A549 (cell line): Measurements from ENCODE around the gene NUDT5. TPM values are rescaled to one million over a fixed set of nuclear protein-coding genes. Genes with fewer than 3 reads are reported as not detected.
A peak's percentile ranks its signal among the peaks of the same experiment; 100 is the strongest.

Experiments
- ATAC-seq, 2 experiments: fragments of 200-7000 bp in 1 of 2; fragments of >200 bp in 1 of 2; cut with Nextera tagmentation in 1 of 2; cut with Tn5 transposase in 1 of 2; 3 replicates each; pipeline versions ENCODE4 v1.8.0 to v1.9.1; 2018 to 2020; ENCODE audit warnings: mild to moderate bottlenecking in 1 of 2, moderate library complexity in 1 of 2
- CTCF ChIA-PET: fragments of 300-600 bp; sonication (Branson Sonifier 250); formaldehyde crosslinking; extraction: SDS; loops from one replicate; lab custom pipeline; 2021; ENCODE audit warnings: antibody characterized with exemption, inconsistent platforms; lab: Yijun Ruan, JAX
- POLR2A ChIA-PET: fragments of 350-600 bp; formaldehyde crosslinking; extraction: SDS; loops from one replicate; lab custom pipeline; 2021; ENCODE audit warnings: antibody characterized with exemption, inconsistent platforms; lab: Yijun Ruan, JAX
- DNase-seq, 2 experiments: peaks; one replicate each; pipeline versions ENCODE4 v3.0.0 to v3.0.0-alpha.2; 2011 to 2016; ENCODE audit warnings: low read depth in 1 of 2, low spot score in 1 of 2
- FAIRE-seq: peaks from 2 replicates; lab custom pipeline; 2011; peaks lifted over from hg19 to GRCh38; lab: Jason Lieb, UNC
- H3K27ac ChIP-seq, 2 experiments: fragments of >200 bp; sonication (Bioruptor Twin); formaldehyde crosslinking; 3 replicates each; pipeline ENCODE4 v1.5.1; 2016 to 2017
- H3K4me1 ChIP-seq: fragments of >200 bp; sonication (Bioruptor Twin); formaldehyde crosslinking; 3 replicates; pipeline ENCODE4 v1.6.1; 2016
- H3K4me2 ChIP-seq: fragments of >200 bp; sonication (Bioruptor Twin); formaldehyde crosslinking; 3 replicates; pipeline ENCODE4 v1.6.1; 2016
- H3K4me3 ChIP-seq: fragments of >200 bp; sonication (Bioruptor Twin); formaldehyde crosslinking; 3 replicates; pipeline ENCODE4 v1.5.1; 2016
- H3K9me3 ChIP-seq: fragments of >200 bp; sonication (Bioruptor Twin); formaldehyde crosslinking; 3 replicates; pipeline ENCODE4 v1.6.1; 2016
- JUN ChIP-seq, 2 experiments: fragments of >200 bp; sonication (Bioruptor Twin); formaldehyde crosslinking; IDR thresholded peaks; 2 replicates in 1 of 2; 3 replicates in 1 of 2; pipeline ENCODE4 v1.6.1; 2016 to 2017
- KDM1A ChIP-seq: fragments of 200-600 bp; sonication (generic); IDR thresholded peaks from 2 replicates; pipeline ENCODE4 v1.6.1; 2016; ENCODE audit warnings: low read depth, mild to moderate bottlenecking
- KDM5A ChIP-seq: fragments of 200-600 bp; sonication (generic); IDR thresholded peaks from 2 replicates; pipeline ENCODE4 v1.6.1; 2016; ENCODE audit warnings: antibody characterized with exemption, mild to moderate bottlenecking
- MAZ ChIP-seq: fragments of 150-350 bp; IDR thresholded peaks from 2 replicates; pipeline ENCODE4 v1.6.1; 2014; ENCODE audit warnings: antibody characterized with exemption, low read depth, low read length, borderline replicate concordance
- MYC ChIP-seq: IDR thresholded peaks from 2 replicates; pipeline ENCODE4 v1.6.1; 2012; ENCODE audit warnings: mild to moderate bottlenecking, inconsistent platforms, low read length, improper control_type of control experiment, borderline replicate concordance
- NFE2L2 ChIP-seq: fragments of 150-350 bp; conservative IDR thresholded peaks from 2 replicates; pipeline ENCODE4 v1.6.1; 2014; ENCODE audit warnings: low read length
- PBX3 ChIP-seq: IDR thresholded peaks from 2 replicates; pipeline ENCODE4 v1.6.1; 2012
- PHF8 ChIP-seq: fragments of 200-600 bp; sonication (generic); IDR thresholded peaks from 2 replicates; pipeline ENCODE4 v1.6.1; 2016; ENCODE audit warnings: low read depth, mild to moderate bottlenecking, antibody characterized with exemption, moderate library complexity, borderline replicate concordance
- POLR2A ChIP-seq: IDR thresholded peaks from 2 replicates; pipeline ENCODE4 v1.6.1; 2012; ENCODE audit warnings: mild to moderate bottlenecking, low read length
- RAD21 ChIP-seq, 2 experiments: fragments of >200 bp in 1 of 2; sonication (Bioruptor Twin) in 1 of 2; formaldehyde crosslinking in 1 of 2; IDR thresholded peaks in 1 of 2; conservative IDR thresholded peaks in 1 of 2; 2 replicates in 1 of 2; 3 replicates in 1 of 2; pipeline ENCODE4 v1.6.1; 2012 to 2018; ENCODE audit warnings: inconsistent platforms in 1 of 2
- RFX5 ChIP-seq: fragments of 450-650 bp; IDR thresholded peaks from 2 replicates; pipeline ENCODE4 v1.7.1; 2014; ENCODE audit warnings: antibody characterized with exemption, mild to moderate bottlenecking, moderate library complexity
- SMC3 ChIP-seq: fragments of >200 bp; sonication (Bioruptor Twin); formaldehyde crosslinking; IDR thresholded peaks from 3 replicates; pipeline ENCODE4 v1.6.1; 2018; ENCODE audit warnings: inconsistent platforms
- SREBF2 ChIP-seq: fragments of 450-650 bp; IDR thresholded peaks from 2 replicates; pipeline ENCODE4 v1.6.1; 2014; ENCODE audit warnings: mild to moderate bottlenecking, moderate library complexity
- TFCP2L1 ChIP-seq: fragments of 250-450 bp; sonication (Bioruptor Pico); IDR thresholded peaks from 2 replicates; pipeline ENCODE4 v1.5.0; 2021; ENCODE audit warnings: mild to moderate bottlenecking
- TP53 ChIP-seq: fragments of 250-450 bp; sonication (Bioruptor Pico); IDR thresholded peaks from 2 replicates; pipeline ENCODE4 v1.5.0; 2021; ENCODE audit warnings: mild to moderate bottlenecking, moderate library complexity
- WGBS: methylation state at CpG from one replicate; pipeline ENCODE4 v1.1.6; 2017; ENCODE audit errors: missing lambda C conversion rate; 5-methylcytosine and 5-hydroxymethylcytosine counted together
- polyA plus RNA-seq, 4 experiments: library from polyadenylated mRNA; depleted of rRNA in 3 of 4; stranded (reverse); fragments of >200 nt; fragmentation: RNase III in 1 of 4; extraction: RNeasy Plus Mini Kit Qiagen cat#74134 plus additional on column Dnase treatment in 1 of 4; gene quantifications; 2 replicates in 3 of 4; 3 replicates in 1 of 4; pipeline ENCODE4 v1.2.3, GENCODE V29; 2011 to 2017
- TF ChIP-seq, protein P1 (sequence below): fragments of >200 bp; sonication (Bioruptor Twin); formaldehyde crosslinking; IDR thresholded peaks from 3 replicates; pipeline ENCODE4 v1.5.1; 2016
- TF ChIP-seq, protein P2 (sequence below): fragments of 250-450 bp; sonication (Bioruptor Pico); IDR thresholded peaks from 2 replicates; pipeline ENCODE4 v1.5.0; 2020; ENCODE audit warnings: low read depth, mild to moderate bottlenecking, moderate library complexity
- TF ChIP-seq, protein P3 (sequence below): IDR thresholded peaks from 2 replicates; pipeline ENCODE4 v1.6.1; 2012
- TF ChIP-seq, protein P4 (sequence below): fragments of 250-450 bp; sonication (Bioruptor Pico); IDR thresholded peaks from 2 replicates; pipeline ENCODE4 v1.5.0; 2021; ENCODE audit warnings: mild to moderate bottlenecking, moderate library complexity, borderline replicate concordance
- TF ChIP-seq, protein P5 (sequence below): IDR thresholded peaks from 2 replicates; pipeline ENCODE4 v1.6.1; 2012; ENCODE audit warnings: low read depth, borderline replicate concordance
- TF ChIP-seq, protein P6 (sequence below): fragments of >200 bp; sonication (Bioruptor Twin); formaldehyde crosslinking; IDR thresholded peaks from 3 replicates; pipeline ENCODE4 v1.6.1; 2016

NUDT5 gene
- polyA plus RNA-seq, 2 of the 4 experiments (the other 2 are of a cell fraction) = 146 to 190 TPM

- Histone ChIP-seq H3K4me1 (peaks cover 6% of the 10 kb centered on the region; the same call in 2 of the 3 replicates), H3K9me3 (no peaks in the 10 kb centered on the region), H3K4me2 (peak overlapping the region; percentile 81), H3K27ac (peak overlapping the region; percentile 82 to 95), H3K4me3 (peak overlapping the region; percentile 75)
- TF ChIP-seq RAD21 (conservative IDR thresholded peaks at IDR 0.05 in 1 of 2, IDR thresholded peaks at IDR 0.05 in 1 of 2) (peak; percentile 37 to 43; a peak in 4 of 5 replicates), RFX5 (no peak), SMC3 (peak; percentile 26; the same call in 2 of the 3 replicates)
- TF ChIP-seq, protein P1, sequence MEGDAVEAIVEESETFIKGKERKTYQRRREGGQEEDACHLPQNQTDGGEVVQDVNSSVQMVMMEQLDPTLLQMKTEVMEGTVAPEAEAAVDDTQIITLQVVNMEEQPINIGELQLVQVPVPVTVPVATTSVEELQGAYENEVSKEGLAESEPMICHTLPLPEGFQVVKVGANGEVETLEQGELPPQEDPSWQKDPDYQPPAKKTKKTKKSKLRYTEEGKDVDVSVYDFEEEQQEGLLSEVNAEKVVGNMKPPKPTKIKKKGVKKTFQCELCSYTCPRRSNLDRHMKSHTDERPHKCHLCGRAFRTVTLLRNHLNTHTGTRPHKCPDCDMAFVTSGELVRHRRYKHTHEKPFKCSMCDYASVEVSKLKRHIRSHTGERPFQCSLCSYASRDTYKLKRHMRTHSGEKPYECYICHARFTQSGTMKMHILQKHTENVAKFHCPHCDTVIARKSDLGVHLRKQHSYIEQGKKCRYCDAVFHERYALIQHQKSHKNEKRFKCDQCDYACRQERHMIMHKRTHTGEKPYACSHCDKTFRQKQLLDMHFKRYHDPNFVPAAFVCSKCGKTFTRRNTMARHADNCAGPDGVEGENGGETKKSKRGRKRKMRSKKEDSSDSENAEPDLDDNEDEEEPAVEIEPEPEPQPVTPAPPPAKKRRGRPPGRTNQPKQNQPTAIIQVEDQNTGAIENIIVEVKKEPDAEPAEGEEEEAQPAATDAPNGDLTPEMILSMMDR = peak; percentile 45
- TF ChIP-seq, protein P2, sequence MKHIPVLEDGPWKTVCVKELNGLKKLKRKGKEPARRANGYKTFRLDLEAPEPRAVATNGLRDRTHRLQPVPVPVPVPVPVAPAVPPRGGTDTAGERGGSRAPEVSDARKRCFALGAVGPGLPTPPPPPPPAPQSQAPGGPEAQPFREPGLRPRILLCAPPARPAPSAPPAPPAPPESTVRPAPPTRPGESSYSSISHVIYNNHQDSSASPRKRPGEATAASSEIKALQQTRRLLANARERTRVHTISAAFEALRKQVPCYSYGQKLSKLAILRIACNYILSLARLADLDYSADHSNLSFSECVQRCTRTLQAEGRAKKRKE (CRISPR knock-in tag) = no peak
- FAIRE-seq (peak; percentile 61), DNase-seq (peak; percentile 65 to 81), ATAC-seq (peak; percentile 80 to 87)
- WGBS = 30% methylated on average over 11 of the region's 11 CpGs
- CTCF ChIA-PET = interaction anchor here (0.8 to 2.2 kb wide), 11 partner anchors 9 to 89 kb away, joined by 3 to 10 read pairs (median 3); no protein-coding TSS in a partner anchor
- POLR2A ChIA-PET = interaction anchor here (0.5 to 0.8 kb wide), 2 partner anchors 62 to 132 kb away, joined by 3 to 5 read pairs; partner anchors contain the start of gene DHTKD1
Observed at GRCh38 chr10:12130237-12130872, 65.3 kb downstream of the NUDT5 start.

GRCh38 chr10:12129222-12130111 is 66.2 kb downstream of the NUDT5 start, which contains the start of gene SEC61A2:
Gene SEC61A2 (plus strand): TSS chr10:12129677. CDS start chr10:12129788, 111 bp downstream.
- TF ChIP-seq PHF8 (peak; percentile 91), TFCP2L1 (CRISPR knock-in tag) (0 out of 2 replicates have a peak, but pooled peaks have one; percentile 56), POLR2A (peak; percentile 81), SREBF2 (no peak), KDM5A (peak; percentile 41; the same call in 1 of the 2 replicates), NFE2L2 (no peak), TP53 (CRISPR knock-in tag) (0 out of 2 replicates have a peak, but pooled peaks have one; percentile 21), MYC (peak; percentile 41; the same call in 1 of the 2 replicates), MAZ (0 out of 2 replicates have a peak, but pooled peaks have one; percentile 0), KDM1A (0 out of 2 replicates have a peak, but pooled peaks have one; percentile 30), JUN (IDR thresholded peaks at IDR 0.05) (peak; percentile 33 to 67; a peak in 3 of 5 replicates), PBX3 (no peak)
- TF ChIP-seq, protein P3, sequence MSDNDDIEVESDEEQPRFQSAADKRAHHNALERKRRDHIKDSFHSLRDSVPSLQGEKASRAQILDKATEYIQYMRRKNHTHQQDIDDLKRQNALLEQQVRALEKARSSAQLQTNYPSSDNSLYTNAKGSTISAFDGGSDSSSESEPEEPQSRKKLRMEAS = peak; percentile 71
- TF ChIP-seq, protein P4, sequence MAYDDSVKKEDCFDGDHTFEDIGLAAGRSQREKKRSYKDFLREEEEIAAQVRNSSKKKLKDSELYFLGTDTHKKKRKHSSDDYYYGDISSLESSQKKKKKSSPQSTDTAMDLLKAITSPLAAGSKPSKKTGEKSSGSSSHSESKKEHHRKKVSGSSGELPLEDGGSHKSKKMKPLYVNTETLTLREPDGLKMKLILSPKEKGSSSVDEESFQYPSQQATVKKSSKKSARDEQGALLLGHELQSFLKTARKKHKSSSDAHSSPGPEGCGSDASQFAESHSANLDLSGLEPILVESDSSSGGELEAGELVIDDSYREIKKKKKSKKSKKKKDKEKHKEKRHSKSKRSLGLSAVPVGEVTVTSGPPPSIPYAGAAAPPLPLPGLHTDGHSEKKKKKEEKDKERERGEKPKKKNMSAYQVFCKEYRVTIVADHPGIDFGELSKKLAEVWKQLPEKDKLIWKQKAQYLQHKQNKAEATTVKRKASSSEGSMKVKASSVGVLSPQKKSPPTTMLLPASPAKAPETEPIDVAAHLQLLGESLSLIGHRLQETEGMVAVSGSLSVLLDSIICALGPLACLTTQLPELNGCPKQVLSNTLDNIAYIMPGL (CRISPR knock-in tag) = peak; percentile 27; the same call in 1 of the 2 replicates
- TF ChIP-seq, protein P5, sequence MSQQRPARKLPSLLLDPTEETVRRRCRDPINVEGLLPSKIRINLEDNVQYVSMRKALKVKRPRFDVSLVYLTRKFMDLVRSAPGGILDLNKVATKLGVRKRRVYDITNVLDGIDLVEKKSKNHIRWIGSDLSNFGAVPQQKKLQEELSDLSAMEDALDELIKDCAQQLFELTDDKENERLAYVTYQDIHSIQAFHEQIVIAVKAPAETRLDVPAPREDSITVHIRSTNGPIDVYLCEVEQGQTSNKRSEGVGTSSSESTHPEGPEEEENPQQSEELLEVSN = peak; percentile 54; the same call in 1 of the 2 replicates
- TF ChIP-seq, protein P6, sequence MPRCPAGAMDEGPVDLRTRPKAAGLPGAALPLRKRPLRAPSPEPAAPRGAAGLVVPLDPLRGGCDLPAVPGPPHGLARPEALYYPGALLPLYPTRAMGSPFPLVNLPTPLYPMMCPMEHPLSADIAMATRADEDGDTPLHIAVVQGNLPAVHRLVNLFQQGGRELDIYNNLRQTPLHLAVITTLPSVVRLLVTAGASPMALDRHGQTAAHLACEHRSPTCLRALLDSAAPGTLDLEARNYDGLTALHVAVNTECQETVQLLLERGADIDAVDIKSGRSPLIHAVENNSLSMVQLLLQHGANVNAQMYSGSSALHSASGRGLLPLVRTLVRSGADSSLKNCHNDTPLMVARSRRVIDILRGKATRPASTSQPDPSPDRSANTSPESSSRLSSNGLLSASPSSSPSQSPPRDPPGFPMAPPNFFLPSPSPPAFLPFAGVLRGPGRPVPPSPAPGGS = peak; percentile 77; the same call in 1 of the 3 replicates
- POLR2A ChIA-PET = interaction anchor here (0.7 to 1.2 kb wide), 4 partner anchors 60 to 367 kb away, joined by 3 to 5 read pairs (median 4); partner anchors contain the start of gene DHTKD1
- Histone ChIP-seq H3K4me2 (peak within 1 kb of the TSS; percentile 81), H3K4me3 (peak within 1 kb of the TSS; percentile 75), H3K4me1 (peaks cover 6% of the 10 kb centered on the region; the same call in 2 of the 3 replicates), H3K27ac (peak within 1 kb of the TSS; percentile 82 to 95), H3K9me3 (no peaks in the 10 kb centered on the region)
- no peak for FAIRE-seq
- CTCF ChIA-PET = interaction anchor here (0.8 to 2.2 kb wide), 8 partner anchors 10 to 86 kb away, joined by 3 to 10 read pairs (median 4); no protein-coding TSS in a partner anchor
- peak; percentile 90 to 91 for DNase-seq
- WGBS = under 1% methylated on average over 30 of the region's 108 CpGs
- ATAC-seq = peak; percentile 92 to 93
